K562 (cell line): ENCODE measurements around the gene IFNK. TPM values are rescaled to one million over a fixed set of nuclear protein-coding genes. Genes with fewer than 3 reads are reported as not detected.

ENCODE experiments used
- ATAC-seq: fragments of 200-7000 bp; cut with Tn5 transposase; 3 replicates; pipeline ENCODE4 v1.9.1; 2020; ENCODE audit warnings: moderate library complexity
- BruUV-seq: library from RNA; stranded (reverse); fragments of 400-500 nt; replicated peaks from 2 replicates; lab custom pipeline; 2021; lab: Mats Ljungman, UMichigan
- CTCF ChIA-PET: fragments of 300-600 bp; formaldehyde crosslinking; extraction: SDS; loops from one replicate; lab custom pipeline; 2021; ENCODE audit warnings: low intra/inter-chr PET ratio; lab: Yijun Ruan, JAX
- POLR2A ChIA-PET: fragments of 300-600, 350-650 bp; sonication (Branson Sonifier 250); formaldehyde crosslinking; extraction: SDS; loops from one replicate; lab custom pipeline; 2021; ENCODE audit warnings: antibody characterized with exemption, inconsistent platforms; lab: Yijun Ruan, JAX
- DNase-seq, 4 experiments: peaks; one replicate each; pipeline versions ENCODE4 v3.0.0 to v3.0.0-alpha.2; 2011 to 2018; ENCODE audit warnings: low spot score in 3 of 4, mixed read lengths in 3 of 4; ENCODE audit errors: extremely low read depth in 1 of 4
- FAIRE-seq: peaks from 2 replicates; lab custom pipeline; 2011; peaks lifted over from hg19 to GRCh38; lab: Jason Lieb, UNC
- H2AFZ ChIP-seq: 2 replicates; pipeline ENCODE4 v1.6.0; 2011; ENCODE audit warnings: low read depth, low read length, control low read depth, inconsistent platforms
- H3K27ac ChIP-seq: fragments of 200-600 bp; 3 replicates; pipeline ENCODE4 v1.8.0; 2011; ENCODE audit warnings: low read depth, mild to moderate bottlenecking, control low read depth, inconsistent platforms, low read length, moderate library complexity, mixed read lengths; ENCODE audit errors: extremely low read depth
- H3K27me3 ChIP-seq, 2 experiments: fragments of 300-600 bp in 1 of 2; 2 replicates in 1 of 2; 3 replicates in 1 of 2; pipeline versions ENCODE4 v1.6.0 to v1.8.0; 2011; ENCODE audit warnings: inconsistent platforms in 2 of 2, low read length in 2 of 2, mild to moderate bottlenecking in 1 of 2, mixed read lengths in 1 of 2, moderate library complexity in 1 of 2; ENCODE audit not compliant: control insufficient read depth in 2 of 2, insufficient read depth in 2 of 2
- H3K36me3 ChIP-seq: fragments of 300-600 bp; 3 replicates; pipeline ENCODE4 v1.8.0; 2011; ENCODE audit warnings: mild to moderate bottlenecking, low read length, inconsistent platforms; ENCODE audit not compliant: control insufficient read depth, insufficient read depth
- H3K4me1 ChIP-seq, 2 experiments: fragments of 200-600 bp in 1 of 2; replicated peaks in 1 of 2; 2 replicates in 1 of 2; 3 replicates in 1 of 2; pipeline versions ENCODE4 v1.5.1 to v1.8.0; 2011; ENCODE audit warnings: inconsistent platforms in 2 of 2, low read length in 2 of 2, mild to moderate bottlenecking in 1 of 2, mixed read lengths in 1 of 2, moderate library complexity in 1 of 2; ENCODE audit not compliant: control insufficient read depth in 2 of 2, insufficient read depth in 2 of 2
- H3K4me2 ChIP-seq: 2 replicates; pipeline ENCODE4 v1.6.1; 2011; ENCODE audit warnings: low read length, control low read depth, inconsistent platforms, mixed read lengths; ENCODE audit not compliant: insufficient read depth
- H3K4me3 ChIP-seq: fragments of 200-600 bp; sonication (generic), shearing (Covaris generic); 2 replicates; pipeline ENCODE4 v1.5.1; 2016; ENCODE audit warnings: control low read depth, inconsistent platforms
- H3K79me2 ChIP-seq: fragments of 200-600 bp; 3 replicates; pipeline ENCODE4 v1.8.0; 2011; ENCODE audit warnings: low read length, inconsistent platforms; ENCODE audit not compliant: control insufficient read depth, insufficient read depth
- H3K9ac ChIP-seq, 2 experiments: 2 replicates each; pipeline versions ENCODE4 v1.6.0 to v1.6.1; 2011; ENCODE audit warnings: low read depth in 2 of 2, low read length in 2 of 2, control low read depth in 1 of 2, inconsistent platforms in 1 of 2, mild to moderate bottlenecking in 1 of 2, mixed read lengths in 1 of 2; ENCODE audit not compliant: insufficient read depth in 1 of 2
- H3K9me1 ChIP-seq: one replicate; pipeline ENCODE4 v1.6.0; 2011; ENCODE audit warnings: inconsistent platforms, mild to moderate bottlenecking, low read length, moderate library complexity; ENCODE audit not compliant: control insufficient read depth, insufficient read depth
- H3K9me3 ChIP-seq: replicated peaks from 2 replicates; pipeline ENCODE4 v1.5.1; 2011; ENCODE audit warnings: low read depth, low read length, inconsistent platforms; ENCODE audit not compliant: control insufficient read depth, insufficient read depth
- H4K20me1 ChIP-seq: replicated peaks from 2 replicates; pipeline ENCODE4 v1.6.1; 2011; ENCODE audit warnings: low read length, inconsistent platforms, mixed read lengths; ENCODE audit not compliant: control insufficient read depth, insufficient read depth
- MLLT1 ChIP-seq, 2 experiments: fragments of 450-650 bp; IDR thresholded peaks; 2 replicates each; pipeline ENCODE4 v1.6.1; 2016
- REST ChIP-seq, 2 experiments: fragments of 450-650 bp; formaldehyde crosslinking in 1 of 2; IDR thresholded peaks; 2 replicates each; pipeline versions ENCODE4 v1.4.0 to v1.6.1; 2014 to 2020; ENCODE audit warnings: mild to moderate bottlenecking in 2 of 2, borderline replicate concordance in 1 of 2, low read depth in 1 of 2
- WGBS: fragments of 100-300 bp; shearing (Covaris generic); methylation state at CpG from one replicate; pipeline ENCODE4 v1.1.6; 2016; ENCODE audit warnings: low coverage, mixed read lengths; ENCODE audit not compliant: insufficient coverage; ENCODE audit errors: missing lambda C conversion rate; 5-methylcytosine and 5-hydroxymethylcytosine counted together
- in situ Hi-C: fragments of 300-500 bp; cut with MboI; formaldehyde crosslinking; loops from 4 replicates; pipeline ENCODE4 v1.15.0; 2018; ENCODE audit warnings: inconsistent platforms, mixed read lengths
- intact Hi-C: fragments of 100-400 bp; cut with micrococcal nuclease; formaldehyde crosslinking; loops from 2 replicates; pipeline ENCODE4 v1.14.2; 2022
- polyA plus RNA-seq, 8 experiments: library from polyadenylated mRNA; depleted of rRNA in 4 of 8; stranded (reverse) in 5 of 8; unstranded in 3 of 8; fragments of >200 nt; fragmentation: Nextera tagmentation in 2 of 8; fragmentation: Illumina TruSeq in 1 of 8; extraction: Ambion mirVana in 2 of 8; extraction: Trizol in 1 of 8; gene quantifications; 2 replicates each; pipeline versions ENCODE4 v1.2.1 to v1.2.3, GENCODE V29; 2011 to 2014; ENCODE audit warnings: inconsistent platforms in 1 of 8, missing spikeins in 1 of 8
- total RNA-seq, 7 experiments: library from RNA; depleted of rRNA in 6 of 7; stranded (reverse); fragments of >200 nt in 6 of 7; fragmentation: Illumina TruSeq in 2 of 7; extraction: Trizol in 2 of 7; gene quantifications; 2 replicates each; pipeline versions ENCODE4 v1.2.1 to v1.2.3, GENCODE V29; 2011 to 2021; ENCODE audit warnings: low replicate concordance in 1 of 7

The IFNK gene
- total and polyA plus RNA-seq, 9 of the 15 experiments (the other 6 are each of a cell fraction or from before 2014, with no cell fraction given): 0.11 TPM; not detected in 8

- H4K20me1 ChIP-seq: no peaks in the 10 kb centered on the region
- no peaks in the 10 kb centered on the region for H3K27me3 ChIP-seq
- FAIRE-seq (no peak), DNase-seq (no peak), ATAC-seq (no peak)
- no peak overlapping the region for H2AFZ ChIP-seq
- 34% methylated on average over 2 of the region's 4 CpGs for WGBS
- no peaks in the 10 kb centered on the region for H3K9me1 ChIP-seq
- H3K9me3 ChIP-seq: no peaks in the 10 kb centered on the region
- H3K9ac ChIP-seq: no peak overlapping the region
- ChIA-PET POLR2A (no interaction called here), CTCF (no interaction called here)
- in situ Hi-C loops: loop anchor here (10.0 kb wide), 1 partner anchor 66 kb away; no protein-coding TSS in a partner anchor
- no peaks in the 10 kb centered on the region; a peak in 3 of 5 replicates for H3K4me1 ChIP-seq
- TF ChIP-seq MLLT1 (IDR thresholded peaks at IDR 0.05) (no peak), REST (IDR thresholded peaks at IDR 0.05; ENCODE audit: borderline replicate concordance) (peak; percentile 19; the same call in 1 of the 2 replicates), REST (CRISPR knock-in tag; IDR thresholded peaks at IDR 0.05; ENCODE audit: low read depth) (no peak)
- H3K27ac ChIP-seq: no peak overlapping the region
- H3K79me2 ChIP-seq: peaks cover 92% of the 10 kb centered on the region
- intact Hi-C loops: no loop called here
- peaks cover 10% of the 10 kb centered on the region; the same call in 1 of the 3 replicates for H3K36me3 ChIP-seq
- no TSS peak for BruUV-seq
- H3K4me2 ChIP-seq: no peak overlapping the region
- no peak overlapping the region for H3K4me3 ChIP-seq
Measured at GRCh38 chr9:27520986-27521385, 3.1 kb upstream of the IFNK start.
